PFSK-1 (cell line): ENCODE measurements around the gene ARHGEF16.

Experiments
- POLR2AphosphoS5 ChIP-seq: IDR thresholded peaks from 2 replicates; pipeline ENCODE4 v1.6.1; 2012; ENCODE audit warnings: low read depth, mild to moderate bottlenecking, control low read depth, low read length, moderate library complexity
- REST ChIP-seq, 2 experiments: IDR thresholded peaks; 2 replicates each; pipeline versions ENCODE4 v1.6.1 to v1.8.0; 2011 to 2012; ENCODE audit warnings: low read depth in 2 of 2, low read length in 2 of 2, control low read depth in 1 of 2, inconsistent platforms in 1 of 2, mild to moderate bottlenecking in 1 of 2, moderate library complexity in 1 of 2; ENCODE audit not compliant: insufficient read depth in 1 of 2

- TF ChIP-seq POLR2AphosphoS5, result no peak
- no peak for TF ChIP-seq REST (IDR thresholded peaks at IDR 0.05; ENCODE audit: insufficient read depth in 1 of 2, low read depth in 2 of 2, low read length in 2 of 2)
Observed at GRCh38 chr1:3473381-3473844, 18.9 kb downstream of the ARHGEF16 start.
